ENCODE data around the gene GSTCD.

Gene GSTCD

DNA sequence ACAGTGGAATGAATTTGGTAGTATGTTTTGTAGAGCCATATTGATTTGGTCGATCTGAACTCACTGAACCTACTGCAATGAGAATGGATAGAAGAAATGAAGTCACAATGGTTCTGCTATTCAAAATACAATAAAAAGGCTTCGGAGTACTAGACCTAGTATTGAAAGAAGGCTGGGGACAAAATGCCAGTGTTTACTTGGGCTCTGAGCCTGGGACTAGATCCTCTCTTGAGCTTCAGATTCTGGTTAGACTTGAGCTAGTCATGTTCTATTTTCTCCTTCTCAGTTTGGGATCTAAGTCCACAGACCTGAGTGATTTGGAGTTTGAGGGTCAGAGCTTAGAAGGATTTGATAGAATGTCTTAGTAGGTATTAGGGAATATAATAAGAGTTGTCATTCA lies 10.0 kb upstream of the GSTCD start:
- H3K36me3 ChIP-seq (ENCODE audit: insufficient read depth, low read length): peaks cover 42% of the 10 kb centered on the region
- DNase-seq (no peak), ATAC-seq (ENCODE audit: insufficient read depth, low read depth) (no peak)
- no peaks in the 10 kb centered on the region for H3K27me3 ChIP-seq (ENCODE audit: insufficient read depth, low read length, poor library complexity)
- no peaks in the 10 kb centered on the region for H3K9me3 ChIP-seq (ENCODE audit: insufficient read depth, low read length, severe bottlenecking)
- H3K4me1 ChIP-seq (ENCODE audit: insufficient read depth, low read length): no peaks in the 10 kb centered on the region
- no peak overlapping the region for H3K27ac ChIP-seq (ENCODE audit: low read length)
- H3K4me3 ChIP-seq (ENCODE audit: low read depth in 1 of 2, low read length in 2 of 2): no peak overlapping the region
- H3K4me2 ChIP-seq (ENCODE audit: insufficient read depth, low read length): no peak overlapping the region
- H4K20me1 ChIP-seq (ENCODE audit: insufficient read depth, low read length): 0 out of 2 replicates have a peak, but pooled peaks cover 4% of the 10 kb centered on the region
- no peak overlapping the region for H2AFZ ChIP-seq (ENCODE audit: low read depth, low read length)
- H3K79me2 ChIP-seq (ENCODE audit: insufficient read depth, low read length): peaks cover 33% of the 10 kb centered on the region
- TF ChIP-seq CTCF (IDR thresholded peaks at IDR 0.05; ENCODE audit: borderline replicate concordance, extremely low read depth, low read length, poor library complexity, severe bottlenecking) (no peak), EZH2 (IDR thresholded peaks at IDR 0.05; ENCODE audit: borderline replicate concordance, low read depth, low read length, severe bottlenecking) (no peak)
- no peak overlapping the region for H3K9ac ChIP-seq (ENCODE audit: low read depth, low read length)

- H3K9ac ChIP-seq (ENCODE audit: low read depth, low read length): peak overlapping the region; percentile 76
- DNase-seq: no peak
- TF ChIP-seq CTCF (IDR thresholded peaks at IDR 0.05; ENCODE audit: borderline replicate concordance, extremely low read depth, low read length, poor library complexity, severe bottlenecking) (no peak), EZH2 (IDR thresholded peaks at IDR 0.05; ENCODE audit: borderline replicate concordance, low read depth, low read length, severe bottlenecking) (no peak)
- no peaks in the 10 kb centered on the region for H3K9me3 ChIP-seq (ENCODE audit: insufficient read depth, low read length, severe bottlenecking)
- H3K4me3 ChIP-seq (ENCODE audit: low read depth in 1 of 2, low read length in 2 of 2): peak overlapping the region; percentile 87 to 97
- H2AFZ ChIP-seq (ENCODE audit: low read depth, low read length): peak overlapping the region; percentile 80
- H3K79me2 ChIP-seq (ENCODE audit: insufficient read depth, low read length): peaks cover 97% of the 10 kb centered on the region
- H3K27me3 ChIP-seq (ENCODE audit: insufficient read depth, low read length, poor library complexity): no peaks in the 10 kb centered on the region
- peak overlapping the region; percentile 82 for H3K27ac ChIP-seq (ENCODE audit: low read length)
- peaks cover 44% of the 10 kb centered on the region for H3K4me1 ChIP-seq (ENCODE audit: insufficient read depth, low read length)
- H4K20me1 ChIP-seq (ENCODE audit: insufficient read depth, low read length): peaks cover 7% of the 10 kb centered on the region; the same call in 1 of the 2 replicates
- peak overlapping the region; percentile 94 for H3K4me2 ChIP-seq (ENCODE audit: insufficient read depth, low read length)
- no peak for ATAC-seq (ENCODE audit: insufficient read depth, low read depth)
- H3K36me3 ChIP-seq (ENCODE audit: insufficient read depth, low read length): peaks cover 3% of the 10 kb centered on the region; the same call in 1 of the 2 replicates
These were observed 803 bp upstream of the GSTCD start for GRCh38 chr4:105707782-105708180.

GRCh38 chr4:105709081-105709450 lies 482 bp downstream of the GSTCD start:
- H3K4me3 ChIP-seq (ENCODE audit: low read depth in 1 of 2, low read length in 2 of 2): peak overlapping the region; percentile 87 to 97
- DNase-seq (peak; percentile 34), ATAC-seq (ENCODE audit: insufficient read depth, low read depth) (peak; percentile 59)
- peaks cover 94% of the 10 kb centered on the region for H3K79me2 ChIP-seq (ENCODE audit: insufficient read depth, low read length)
- peaks cover 44% of the 10 kb centered on the region for H3K4me1 ChIP-seq (ENCODE audit: insufficient read depth, low read length)
- H2AFZ ChIP-seq (ENCODE audit: low read depth, low read length): peak overlapping the region; percentile 97
- peaks cover 10% of the 10 kb centered on the region; the same call in 1 of the 2 replicates for H4K20me1 ChIP-seq (ENCODE audit: insufficient read depth, low read length)
- no peaks in the 10 kb centered on the region for H3K9me3 ChIP-seq (ENCODE audit: insufficient read depth, low read length, severe bottlenecking)
- TF ChIP-seq CTCF (IDR thresholded peaks at IDR 0.05; ENCODE audit: borderline replicate concordance, extremely low read depth, low read length, poor library complexity, severe bottlenecking) (no peak), EZH2 (IDR thresholded peaks at IDR 0.05; ENCODE audit: borderline replicate concordance, low read depth, low read length, severe bottlenecking) (no peak)
- peak overlapping the region; percentile 82 for H3K27ac ChIP-seq (ENCODE audit: low read length)
- no peaks in the 10 kb centered on the region for H3K27me3 ChIP-seq (ENCODE audit: insufficient read depth, low read length, poor library complexity)
- peak overlapping the region; percentile 76 for H3K9ac ChIP-seq (ENCODE audit: low read depth, low read length)
- H3K4me2 ChIP-seq (ENCODE audit: insufficient read depth, low read length): peak overlapping the region; percentile 94
- 0 out of 2 replicates have a peak, but pooled peaks cover 3% of the 10 kb centered on the region for H3K36me3 ChIP-seq (ENCODE audit: insufficient read depth, low read length)
